Measurements from ENCODE around the gene CFAP54.

DNA sequence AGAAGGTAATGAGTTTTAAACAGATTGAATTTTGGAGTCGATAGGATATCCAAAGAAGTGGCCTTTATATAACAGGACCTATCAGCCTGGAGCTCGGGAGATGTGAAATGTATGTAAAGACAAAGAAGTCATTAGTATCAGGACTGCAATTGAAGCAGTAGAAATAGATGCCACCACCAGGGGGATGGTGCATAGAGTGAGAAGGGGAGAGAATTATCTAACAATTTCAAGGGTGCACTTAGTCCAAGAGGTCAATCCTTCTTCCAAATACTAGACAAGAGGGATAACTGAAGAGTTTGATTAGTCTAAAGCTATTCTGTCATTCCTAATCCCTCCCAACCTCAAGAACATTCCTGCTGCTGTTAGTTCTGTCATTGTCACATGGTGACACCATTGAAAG is 127.8 kb downstream of the CFAP54 start:
- TF ChIP-seq TAF1 (IDR thresholded peaks at IDR 0.05; ENCODE audit: low read depth, low read length), result no peak
- no peak for TF ChIP-seq POLR2AphosphoS5 (IDR thresholded peaks at IDR 0.05; ENCODE audit: low read depth, low read length)
- TF ChIP-seq POLR2A (IDR thresholded peaks at IDR 0.05; ENCODE audit: low read depth, low read length), result no peak
- TF ChIP-seq SPI1 (IDR thresholded peaks at IDR 0.05; ENCODE audit: low read depth, low read length), result no peak

Data from GM12891 (cell line).